Measurements from ENCODE around the gene POM121C.
"Not testable (repeated sequence)": the region's sequence is repeated elsewhere in the genome, so short reads cannot be mapped to it uniquely, and the experiment has no call there.

Gene POM121C

GRCh38 chr7:75485979-75486643 is at the start of gene POM121C:
TSS of gene POM121C (minus strand) at chr7:75486299. CDS start at chr7:75441496, 44,803 bp downstream.
- peak; percentile 64 to 85 for DNase-seq (ENCODE audit: low read depth in 1 of 2, low spot score in 1 of 2)

GRCh38 chr7:75534727-75535307 is 48.7 kb upstream of the POM121C start:
- DNase-seq (ENCODE audit: low read depth in 1 of 2, low spot score in 1 of 2) = no peak

GRCh38 chr7:75533926-75534325 is 47.8 kb upstream of the POM121C start:
- DNase-seq (ENCODE audit: low read depth in 1 of 2, low spot score in 1 of 2) = no peak

GRCh38 chr7:75532639-75533038 is 46.5 kb upstream of the POM121C start:
- no peak for DNase-seq (ENCODE audit: low read depth in 1 of 2, low spot score in 1 of 2)

DNA sequence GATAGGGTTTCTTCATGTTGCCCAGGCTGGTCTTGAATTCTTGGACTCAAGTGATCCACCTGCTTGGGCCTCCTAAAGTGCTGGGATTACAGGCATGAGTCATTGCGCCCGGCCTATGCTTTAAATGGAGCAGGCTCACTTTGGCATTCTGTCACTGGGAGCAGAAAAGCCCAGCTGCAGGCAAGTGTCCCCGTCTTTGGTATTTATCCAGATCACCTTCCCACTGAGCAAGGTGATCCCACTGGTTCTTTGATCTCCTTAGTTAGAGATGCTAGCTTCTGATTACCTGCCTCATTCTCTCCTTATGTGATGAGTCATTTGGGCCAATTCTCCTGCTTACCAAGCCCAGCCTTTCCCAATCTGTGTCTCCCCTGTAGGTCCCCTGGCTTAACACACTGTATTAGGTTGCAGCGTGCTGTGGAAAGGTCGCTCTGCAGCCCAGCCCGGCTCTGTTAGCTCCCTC is 45.3 kb upstream of the POM121C start:
- no peak for DNase-seq (ENCODE audit: low read depth in 1 of 2, low spot score in 1 of 2)

DNA sequence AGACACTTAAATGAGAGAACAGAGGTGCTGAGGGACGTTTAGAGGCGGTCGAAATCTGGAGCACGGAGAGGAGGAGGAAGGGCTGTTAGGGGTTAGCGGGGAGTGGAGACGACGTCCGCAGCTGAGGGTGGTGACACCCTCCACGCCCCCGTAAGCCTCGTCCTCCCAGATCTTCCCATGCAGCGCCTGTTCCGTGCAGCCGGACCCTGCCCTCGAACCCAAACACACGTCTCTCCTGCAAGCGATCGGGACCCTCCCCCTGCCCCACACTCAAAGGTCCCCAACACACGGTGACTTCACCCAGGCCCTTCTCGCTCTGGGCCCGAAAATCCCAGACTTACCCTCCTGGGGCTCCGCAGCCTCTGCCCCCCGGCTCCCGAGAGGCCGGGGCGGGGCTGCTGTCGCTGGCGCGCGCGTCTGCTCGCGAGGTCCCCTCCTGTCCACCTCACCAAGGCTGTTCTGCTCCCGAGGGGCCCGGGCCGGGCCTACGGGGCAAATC is 41.2 kb upstream of the POM121C start:
- not testable (repeated sequence) for DNase-seq (ENCODE audit: low read depth in 1 of 2, low spot score in 1 of 2)

DNA sequence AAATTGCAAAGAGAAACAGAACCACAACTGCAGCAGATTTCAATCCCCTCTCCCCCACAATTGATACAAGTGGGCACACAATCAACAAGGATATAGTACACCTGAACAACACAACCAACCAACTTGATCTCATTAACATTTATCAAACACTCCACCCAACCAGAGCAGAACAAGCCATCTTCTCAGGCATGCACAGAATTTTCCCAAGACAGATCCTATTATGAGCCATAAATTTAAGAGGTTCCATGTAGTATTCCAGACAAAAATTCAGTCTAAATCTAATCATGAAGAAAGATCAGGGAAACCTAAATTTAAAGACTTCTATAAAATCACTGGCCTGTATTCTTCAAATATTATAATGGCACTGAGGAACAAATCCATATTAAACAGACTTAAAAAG is 35.6 kb upstream of the POM121C start:
- DNase-seq (ENCODE audit: low read depth in 1 of 2, low spot score in 1 of 2) = not testable (repeated sequence)

DNA sequence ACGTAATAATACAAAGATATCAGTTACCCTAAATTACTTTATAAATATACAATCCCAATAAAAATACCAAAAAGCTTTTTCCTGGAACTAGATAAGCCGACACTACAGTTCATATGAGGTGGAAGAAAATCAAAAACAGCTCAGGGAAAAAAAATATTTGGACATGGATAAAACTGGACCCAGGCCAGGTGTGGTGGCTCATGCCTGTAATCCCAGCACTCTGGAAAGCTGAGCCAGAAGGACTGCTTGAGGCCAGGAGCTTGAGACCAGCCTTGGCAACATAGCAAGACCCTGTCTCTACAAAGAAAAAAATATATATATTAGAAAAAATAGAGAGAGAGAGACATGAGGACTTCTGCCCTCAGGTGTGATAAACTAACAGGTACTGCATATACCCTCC is 32.7 kb upstream of the POM121C start:
- DNase-seq (ENCODE audit: low read depth in 1 of 2, low spot score in 1 of 2) = not testable (repeated sequence)

DNA sequence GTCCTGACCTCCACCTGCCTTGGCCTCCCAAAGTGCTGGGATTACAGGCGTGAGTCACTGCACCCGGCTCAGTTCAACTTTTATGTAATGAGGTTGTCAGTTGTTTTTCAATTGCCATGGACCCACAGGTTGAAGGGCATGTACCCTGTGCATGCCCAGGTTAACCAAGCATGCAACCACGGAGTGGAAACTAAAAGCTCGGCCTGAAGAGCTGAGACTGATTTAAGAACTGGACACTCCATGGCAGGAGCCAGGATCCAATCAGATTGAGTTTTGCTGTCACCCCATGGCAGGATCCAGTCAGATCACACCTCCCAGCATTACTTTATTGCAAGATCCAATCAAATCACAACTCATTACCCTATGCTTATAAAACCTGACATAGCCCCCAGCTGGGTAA is 22.9 kb upstream of the POM121C start:
- DNase-seq (ENCODE audit: low read depth in 1 of 2, low spot score in 1 of 2) = not testable (repeated sequence)

GRCh38 chr7:75492020-75492419 is 5.9 kb upstream of the POM121C start, which contains the start of gene SPDYE5:
TSS of gene SPDYE5 (plus strand) at chr7:75492320. CDS start at chr7:75494048, 1,728 bp downstream.
- DNase-seq (ENCODE audit: low read depth in 1 of 2, low spot score in 1 of 2) = not testable (repeated sequence)

- DNase-seq (ENCODE audit: low read depth in 1 of 2, low spot score in 1 of 2) = peak in 1 of 2 donors; percentile 6
Measured at GRCh38 chr7:75485355-75485978, 632 bp downstream of the POM121C start.

DNA sequence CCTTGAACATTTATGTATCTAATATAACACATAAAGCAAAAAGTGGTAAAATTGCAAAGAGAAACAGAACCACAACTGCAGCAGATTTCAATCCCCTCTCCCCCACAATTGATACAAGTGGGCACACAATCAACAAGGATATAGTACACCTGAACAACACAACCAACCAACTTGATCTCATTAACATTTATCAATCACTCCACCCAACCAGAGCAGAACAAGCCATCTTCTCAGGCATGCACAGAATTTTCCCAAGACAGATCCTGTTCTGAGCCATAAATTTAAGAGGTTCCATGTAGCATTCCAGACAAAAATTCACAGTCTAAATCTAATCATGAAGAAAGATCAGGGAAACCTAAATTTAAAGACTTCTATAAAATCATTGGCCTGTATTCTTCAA is 5.8 kb downstream of the POM121C start:
- not testable (repeated sequence) for DNase-seq (ENCODE audit: low read depth in 1 of 2, low spot score in 1 of 2)

GRCh38 chr7:75477457-75477856 is 8.6 kb downstream of the POM121C start:
- not testable (repeated sequence) for DNase-seq (ENCODE audit: low read depth in 1 of 2, low spot score in 1 of 2)

- not testable (repeated sequence) for DNase-seq (ENCODE audit: low read depth in 1 of 2, low spot score in 1 of 2)
Measured at GRCh38 chr7:75470166-75470565, 15.9 kb downstream of the POM121C start.

- DNase-seq (ENCODE audit: low read depth in 1 of 2, low spot score in 1 of 2) = not testable (repeated sequence)
Measured at GRCh38 chr7:75460541-75460940, 25.6 kb downstream of the POM121C start.

DNA sequence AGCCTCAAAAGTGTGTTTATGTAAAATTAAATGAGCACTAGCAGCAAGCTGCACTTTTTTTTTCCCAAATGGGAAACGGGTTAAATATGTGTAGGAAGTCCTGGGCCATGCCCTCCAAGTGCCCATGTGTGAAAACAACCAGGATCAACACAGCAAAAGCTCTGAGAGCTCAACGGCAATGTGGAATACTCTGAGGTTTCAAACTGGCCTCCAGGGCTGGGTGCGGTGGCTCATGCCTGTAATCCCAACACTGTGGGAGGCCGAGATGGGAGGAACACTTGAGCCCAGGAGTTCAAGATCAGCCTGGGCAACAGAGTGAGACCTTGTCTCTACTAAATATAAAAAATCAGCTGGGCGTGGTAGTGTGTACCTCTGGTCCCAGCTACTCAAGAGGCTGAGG is 28.1 kb downstream of the POM121C start:
- not testable (repeated sequence) for DNase-seq (ENCODE audit: low read depth in 1 of 2, low spot score in 1 of 2)

GRCh38 chr7:75456403-75456802 is 29.7 kb downstream of the POM121C start:
- DNase-seq (ENCODE audit: low read depth in 1 of 2, low spot score in 1 of 2) = not testable (repeated sequence)

GRCh38 chr7:75452494-75452955 is 33.6 kb downstream of the POM121C start:
- not testable (repeated sequence) for DNase-seq (ENCODE audit: low read depth in 1 of 2, low spot score in 1 of 2)

GRCh38 chr7:75449946-75450345 is 36.2 kb downstream of the POM121C start:
- DNase-seq (ENCODE audit: low read depth in 1 of 2, low spot score in 1 of 2) = not testable (repeated sequence)

- DNase-seq (ENCODE audit: low read depth in 1 of 2, low spot score in 1 of 2) = peak; percentile 4 to 26
Measured at GRCh38 chr7:75442465-75443111, 43.5 kb downstream of the POM121C start.

DNA sequence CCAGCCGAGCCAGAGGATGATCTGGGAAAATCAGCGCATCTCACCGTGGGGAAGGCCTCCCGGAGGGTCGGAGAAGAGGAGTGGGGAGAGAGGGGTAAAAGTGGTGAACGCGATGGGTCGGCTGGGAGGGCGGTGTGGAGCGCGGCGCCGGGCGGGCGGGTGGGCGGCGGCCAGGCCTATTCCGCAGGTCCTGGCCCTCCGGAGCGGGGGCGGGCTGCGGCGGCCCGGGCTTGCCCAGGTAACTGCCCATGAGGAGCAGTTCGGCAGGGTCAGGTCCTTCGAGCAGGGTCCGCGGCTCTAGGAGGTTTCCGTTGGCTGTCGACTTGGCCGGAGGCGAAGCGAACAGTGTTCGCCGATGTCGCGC is 44.0 kb downstream of the POM121C start:
- DNase-seq (ENCODE audit: low read depth in 1 of 2, low spot score in 1 of 2) = not testable (repeated sequence)

Measured in activated CD4-positive, alpha-beta T cell treated with anti-CD3 and anti-CD28 coated beads, Interleukin-2, amount 50 U/mL, for 24 hours (primary cell).